Skeletal muscle tissue (tissue), 4 donors: ENCODE measurements around the gene SSPN. TPM values are rescaled to one million over a fixed set of nuclear protein-coding genes. Genes with fewer than 3 reads are reported as not detected.

Experiments
- H3K27ac ChIP-seq: one replicate; pipeline ENCODE4 v1.7.0; 2013; ENCODE audit warnings: mild to moderate bottlenecking, low read depth, low read length, inconsistent platforms
- H3K27me3 ChIP-seq, 3 donors: one replicate each; pipeline ENCODE4 v1.7.0; 2013; ENCODE audit warnings: low read length in 3 of 3; ENCODE audit not compliant: control insufficient read depth in 3 of 3, insufficient read depth in 3 of 3
- H3K36me3 ChIP-seq, 3 donors: one replicate each; pipeline ENCODE4 v1.7.0; 2013; ENCODE audit warnings: low read length in 3 of 3; ENCODE audit not compliant: control insufficient read depth in 3 of 3, insufficient read depth in 3 of 3
- H3K4me1 ChIP-seq, 3 donors: one replicate each; pipeline ENCODE4 v1.7.0; 2013; ENCODE audit warnings: low read length in 3 of 3, mild to moderate bottlenecking in 3 of 3; ENCODE audit not compliant: control insufficient read depth in 3 of 3, insufficient read depth in 3 of 3
- H3K4me3 ChIP-seq, 3 donors: one replicate each; pipeline ENCODE4 v1.7.0; 2013; ENCODE audit warnings: low read length in 3 of 3
- H3K9ac ChIP-seq, 3 donors: one replicate each; pipeline ENCODE4 v1.7.0; 2013; ENCODE audit warnings: low read length in 3 of 3, mild to moderate bottlenecking in 3 of 3, moderate library complexity in 2 of 3, low read depth in 1 of 3
- H3K9me3 ChIP-seq, 3 donors: one replicate each; pipeline ENCODE4 v1.7.0; 2013; ENCODE audit warnings: low read length in 3 of 3; ENCODE audit not compliant: control insufficient read depth in 3 of 3
- total RNA-seq: library from RNA; depleted of rRNA; stranded (reverse); fragments of >200 nt; gene quantifications from one replicate; pipeline ENCODE4 v1.2.3, GENCODE V29; 2014
- donor health status: Osteomylitis.

Gene SSPN
- total RNA-seq, 1 donor from 2014 or later: 56.9 TPM

- Histone ChIP-seq H3K4me1 (peaks cover 0 to 16% (median 5%) of the 10 kb centered on the region in 3 donors), H3K36me3 (no peaks in the 10 kb centered on the region), H3K9ac (no peak overlapping the region), H3K9me3 (no peaks in the 10 kb centered on the region), H3K27ac (no peak overlapping the region), H3K4me3 (no peak overlapping the region), H3K27me3 (no peaks in the 10 kb centered on the region)
These were observed 9.6 kb upstream of the SSPN start for GRCh38 chr12:26185532-26186320.

GRCh38 chr12:26187014-26187798 is 8.2 kb upstream of the SSPN start:
- Histone ChIP-seq H3K9ac (no peak overlapping the region), H3K4me1 (peaks cover 0 to 16% (median 5%) of the 10 kb centered on the region in 3 donors), H3K27ac (no peak overlapping the region)

DNA sequence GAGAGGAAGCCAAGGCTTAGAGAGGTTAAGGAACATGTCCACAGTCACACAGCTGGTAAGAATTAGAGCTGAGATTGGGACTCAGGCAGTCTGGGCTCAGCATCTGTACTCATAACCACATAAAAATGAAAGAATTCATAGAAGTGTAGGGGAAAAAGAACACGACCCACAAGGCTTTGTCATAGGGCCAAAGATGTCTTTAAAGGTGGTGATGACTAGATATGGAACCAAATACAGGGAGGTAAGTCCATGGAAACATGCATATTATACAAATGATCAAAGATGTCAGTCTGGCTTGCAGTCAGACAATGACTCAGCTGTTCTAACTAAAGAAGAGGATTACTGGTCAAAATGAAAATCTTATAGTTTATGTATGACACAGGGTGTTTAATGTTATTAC is 7.2 kb upstream of the SSPN start:
- Histone ChIP-seq H3K9me3 (no peaks in the 10 kb centered on the region), H3K4me1 (peaks cover 0 to 16% (median 5%) of the 10 kb centered on the region in 3 donors), H3K27ac (no peak overlapping the region), H3K36me3 (no peaks in the 10 kb centered on the region), H3K4me3 (no peak overlapping the region), H3K9ac (no peak overlapping the region), H3K27me3 (no peaks in the 10 kb centered on the region)

More at GRCh38 chr12:26187014-26187798, 8.2 kb upstream of the SSPN start:
- H3K4me3 ChIP-seq: no peak overlapping the region
- no peaks in the 10 kb centered on the region for H3K27me3 ChIP-seq
- H3K36me3 ChIP-seq: no peaks in the 10 kb centered on the region
- no peaks in the 10 kb centered on the region for H3K9me3 ChIP-seq

GRCh38 chr12:26188641-26189040 is 6.7 kb upstream of the SSPN start:
- Histone ChIP-seq H3K4me3 (no peak overlapping the region), H3K27ac (no peak overlapping the region), H3K4me1 (peaks cover 0 to 16% (median 5%) of the 10 kb centered on the region in 3 donors), H3K36me3 (no peaks in the 10 kb centered on the region), H3K27me3 (no peaks in the 10 kb centered on the region), H3K9ac (no peak overlapping the region), H3K9me3 (no peaks in the 10 kb centered on the region)

DNA sequence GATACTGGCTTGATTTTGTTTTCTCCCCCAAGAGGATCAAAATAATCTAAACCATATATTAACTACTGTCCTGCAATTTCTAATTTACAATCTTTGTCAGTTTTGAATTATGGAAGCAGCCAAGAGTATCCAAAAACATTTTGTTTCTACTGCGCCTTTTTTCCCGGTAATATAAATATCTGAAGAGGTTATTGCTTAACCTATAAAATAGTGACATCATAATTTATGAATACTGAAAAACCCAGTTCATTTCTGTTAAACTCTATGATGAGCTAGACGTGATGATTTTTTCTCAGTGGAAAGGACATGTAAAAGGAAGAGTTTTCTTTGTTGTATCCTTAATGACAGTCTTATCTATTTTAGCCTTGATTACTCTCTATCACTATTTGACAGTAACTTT is 3.2 kb upstream of the SSPN start:
- no peak overlapping the region for H3K27ac ChIP-seq
- no peaks in the 10 kb centered on the region for H3K9me3 ChIP-seq
- H3K9ac ChIP-seq: no peak overlapping the region
- peaks cover 4 to 10% (median 7%) of the 10 kb centered on the region in 3 donors for H3K4me1 ChIP-seq
- H3K4me3 ChIP-seq: no peak overlapping the region
- no peaks in the 10 kb centered on the region for H3K36me3 ChIP-seq
- no peaks in the 10 kb centered on the region for H3K27me3 ChIP-seq

DNA sequence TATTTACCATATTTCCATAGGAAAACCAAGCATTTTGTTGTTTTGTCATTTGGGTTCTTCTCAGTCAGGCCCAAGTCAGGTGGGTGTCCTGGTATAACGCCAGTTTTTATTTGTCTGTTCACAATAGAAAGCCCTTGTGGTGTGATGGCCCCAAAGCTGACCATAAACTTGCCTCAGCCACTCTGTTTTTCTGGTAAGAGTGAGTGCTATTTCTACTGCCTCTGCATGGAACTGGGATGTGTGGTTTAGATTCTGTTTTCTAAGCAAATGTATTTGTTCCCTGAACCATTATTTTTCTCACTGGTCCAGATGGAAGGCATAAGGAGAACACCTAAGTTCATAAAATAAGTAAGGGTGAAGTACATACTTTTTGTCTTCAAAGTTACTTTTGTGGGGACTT is 1.8 kb upstream of the SSPN start:
- H3K9ac ChIP-seq: no peak overlapping the region
- H3K36me3 ChIP-seq: no peaks in the 10 kb centered on the region
- H3K9me3 ChIP-seq: no peaks in the 10 kb centered on the region
- no peak overlapping the region for H3K27ac ChIP-seq
- no peak overlapping the region for H3K4me3 ChIP-seq
- H3K4me1 ChIP-seq: peaks cover 16 to 19% (median 16%) of the 10 kb centered on the region in 3 donors
- no peaks in the 10 kb centered on the region for H3K27me3 ChIP-seq

DNA sequence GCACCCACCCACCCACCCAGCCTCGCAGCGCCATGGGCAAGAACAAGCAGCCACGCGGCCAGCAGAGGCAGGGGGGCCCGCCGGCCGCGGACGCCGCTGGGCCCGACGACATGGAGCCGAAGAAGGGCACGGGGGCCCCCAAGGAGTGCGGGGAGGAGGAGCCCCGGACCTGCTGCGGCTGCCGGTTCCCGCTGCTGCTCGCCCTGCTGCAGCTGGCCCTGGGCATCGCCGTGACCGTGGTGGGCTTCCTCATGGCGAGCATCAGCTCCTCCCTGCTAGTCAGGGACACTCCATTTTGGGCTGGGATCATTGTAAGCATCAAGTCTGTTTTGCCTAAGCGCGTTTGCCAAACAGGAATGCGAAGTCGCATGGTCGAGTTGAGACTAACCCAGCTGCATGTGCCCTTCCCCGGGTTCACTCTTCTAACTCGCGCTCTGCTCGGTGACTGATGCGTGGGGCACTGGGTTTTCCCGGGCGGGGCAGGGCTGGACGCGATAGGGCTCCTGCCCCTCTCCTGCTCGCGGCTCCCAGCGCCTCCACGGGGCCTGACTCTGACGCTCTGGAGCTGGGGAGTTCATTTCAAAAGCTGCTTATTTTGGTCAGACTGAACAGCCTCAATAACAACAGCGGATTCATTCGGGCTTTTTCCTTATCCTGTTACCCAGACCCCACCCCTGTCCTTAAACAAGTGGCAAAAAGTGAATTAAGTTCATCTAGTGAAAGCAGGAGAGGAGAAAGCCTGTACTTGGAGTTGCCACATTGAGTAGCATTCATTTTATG is 458 bp downstream of the SSPN start:
- Histone ChIP-seq H3K27me3 (no peaks in the 10 kb centered on the region), H3K4me3 (peak overlapping the region; percentile 77 to 94 (median 94)), H3K36me3 (no peaks in the 10 kb centered on the region), H3K9ac (peak overlapping the region; percentile 84 to 97 (median 91)), H3K4me1 (peaks cover 16 to 24% (median 22%) of the 10 kb centered on the region in 3 donors), H3K27ac (peak overlapping the region; percentile 88), H3K9me3 (no peaks in the 10 kb centered on the region)

- Histone ChIP-seq H3K36me3 (no peaks in the 10 kb centered on the region), H3K9me3 (no peaks in the 10 kb centered on the region), H3K9ac (peak overlapping the region; percentile 84 to 97 (median 91)), H3K4me3 (peak overlapping the region; percentile 77 to 94 (median 94)), H3K27me3 (no peaks in the 10 kb centered on the region), H3K4me1 (peaks cover 16 to 24% (median 22%) of the 10 kb centered on the region in 3 donors), H3K27ac (peak overlapping the region; percentile 88)
These were observed 996 bp downstream of the SSPN start for GRCh38 chr12:26196421-26196716.

GRCh38 chr12:26197832-26198231 is 2.5 kb downstream of the SSPN start:
- Histone ChIP-seq H3K9ac (peak overlapping the region in 1 of 3 donors; percentile 47), H3K27ac (no peak overlapping the region), H3K9me3 (no peaks in the 10 kb centered on the region), H3K27me3 (no peaks in the 10 kb centered on the region), H3K4me3 (peak overlapping the region in 2 of 3 donors; percentile 7 to 17), H3K36me3 (no peaks in the 10 kb centered on the region), H3K4me1 (peaks cover 16 to 24% (median 22%) of the 10 kb centered on the region in 3 donors)
